Lower lobe of right lung (tissue), 2 donors: Measurements from ENCODE around the gene FXN. TPM values are rescaled to one million over a fixed set of nuclear protein-coding genes. Genes with fewer than 3 reads are reported as not detected.
"Not testable (repeated sequence)": the region's sequence is repeated elsewhere in the genome, so short reads cannot be mapped to it uniquely, and the experiment has no call there.

Experiments
- ATAC-seq, 2 donors: fragments of 200-7000 bp; cut with Tn5 transposase; one replicate each; pipeline ENCODE4 v1.9.1; 2020 to 2022; ENCODE audit warnings: mild to moderate bottlenecking in 2 of 2, moderate library complexity in 2 of 2
- DNase-seq: peaks from one replicate; pipeline ENCODE4 v3.0.0-alpha.2; 2020
- H3K27ac ChIP-seq: fragments of 200-600 bp; one replicate; pipeline ENCODE4 v1.8.0; 2022
- H3K27me3 ChIP-seq: fragments of 200-600 bp; one replicate; pipeline ENCODE4 v1.8.0; 2022; ENCODE audit warnings: low read depth
- H3K36me3 ChIP-seq: fragments of 200-600 bp; one replicate; pipeline ENCODE4 v1.8.0; 2022; ENCODE audit warnings: mild to moderate bottlenecking
- H3K4me1 ChIP-seq: fragments of 200-600 bp; one replicate; pipeline ENCODE4 v1.8.0; 2022
- H3K4me3 ChIP-seq: fragments of 200-600 bp; one replicate; pipeline ENCODE4 v1.8.0; 2022; ENCODE audit warnings: mild to moderate bottlenecking
- H3K9me3 ChIP-seq: fragments of 200-600 bp; one replicate; pipeline ENCODE4 v1.8.0; 2022
- CTCF ChIP-seq: fragments of 200-600 bp; IDR thresholded peaks from one replicate; pipeline ENCODE4 v1.8.0; 2022; ENCODE audit warnings: antibody characterized with exemption, mild to moderate bottlenecking
- intact Hi-C: fragments of 100-400 bp; cut with DNase I; formaldehyde crosslinking; loops from one replicate; pipeline ENCODE4 v1.11.0; 2022
- total RNA-seq: library from RNA; stranded (reverse); fragmentation: NEBNext Ultra II Directional; extraction: Animal tissue kit (Norgen Biotek cat#: 25700); gene quantifications from one replicate; pipeline ENCODE4 v1.2.1, GENCODE V29; 2021
- donor health status: DM: no; HTN: yes; CAD: no; lungs with severe emphysema.

Gene FXN
- total RNA-seq, 1 donor from 2014 or later, result 10.9 TPM

GRCh38 chr9:69046723-69047122, 11.2 kb downstream of the FXN start:
- no peak overlapping the region for H3K27ac ChIP-seq
- H3K9me3 ChIP-seq, result no peaks in the 10 kb centered on the region
- H3K27me3 ChIP-seq, result no peaks in the 10 kb centered on the region
- no peak for DNase-seq
- peaks cover 5% of the 10 kb centered on the region for H3K4me1 ChIP-seq
- TF ChIP-seq CTCF, result no peak
- H3K4me3 ChIP-seq, result no peak overlapping the region
- H3K36me3 ChIP-seq, result peaks cover 27% of the 10 kb centered on the region
- intact Hi-C loops, result no loop called here
- no peak for ATAC-seq

- DNase-seq (no peak), ATAC-seq (no peak)
- no peaks in the 10 kb centered on the region for H3K9me3 ChIP-seq
- intact Hi-C loops, result no loop called here
- no peak overlapping the region for H3K27ac ChIP-seq
- no peak for TF ChIP-seq CTCF
- H3K36me3 ChIP-seq, result peaks cover 27% of the 10 kb centered on the region
- H3K27me3 ChIP-seq, result no peaks in the 10 kb centered on the region
- no peak overlapping the region for H3K4me3 ChIP-seq
- H3K4me1 ChIP-seq, result peaks cover 5% of the 10 kb centered on the region
Observed at GRCh38 chr9:69047371-69047770, 11.8 kb downstream of the FXN start.

- Histone ChIP-seq H3K36me3 (peaks cover 27% of the 10 kb centered on the region), H3K4me1 (peaks cover 5% of the 10 kb centered on the region), H3K27ac (no peak overlapping the region), H3K9me3 (no peaks in the 10 kb centered on the region), H3K27me3 (no peaks in the 10 kb centered on the region), H3K4me3 (no peak overlapping the region)
- ATAC-seq, result peak in 1 of 2 donors; percentile 56
- DNase-seq, result no peak
- intact Hi-C loops, result no loop called here
- no peak for TF ChIP-seq CTCF
Observed at GRCh38 chr9:69049094-69049493, 13.5 kb downstream of the FXN start.

- Histone ChIP-seq H3K4me1 (peaks cover 11% of the 10 kb centered on the region), H3K36me3 (peaks cover 27% of the 10 kb centered on the region)
- ATAC-seq, H3K9me3 ChIP-seq, H3K4me3 ChIP-seq, H3K27ac ChIP-seq, H3K27me3 ChIP-seq, DNase-seq: not testable (repeated sequence)
- intact Hi-C loops, result loop anchor here (5.0 kb wide), 1 partner anchor 141 kb away; no protein-coding TSS in a partner anchor
Observed at GRCh38 chr9:69050936-69051335, 15.4 kb downstream of the FXN start.

- H3K4me1 ChIP-seq, result peaks cover 11% of the 10 kb centered on the region
- ATAC-seq, result peak; percentile 91 to 96
- H3K9me3 ChIP-seq, result no peaks in the 10 kb centered on the region
- DNase-seq, result peak; percentile 73
- H3K27ac ChIP-seq, result peak overlapping the region; percentile 3
- no peak overlapping the region for H3K4me3 ChIP-seq
- intact Hi-C loops, result loop anchor here (5.0 kb wide), 1 partner anchor 137 kb away; no protein-coding TSS in a partner anchor
- no peaks in the 10 kb centered on the region for H3K36me3 ChIP-seq
- no peak for TF ChIP-seq CTCF
- H3K27me3 ChIP-seq, result no peaks in the 10 kb centered on the region
Observed at GRCh38 chr9:69054989-69055388, 19.4 kb downstream of the FXN start.

GRCh38 chr9:69056191-69056815, 20.8 kb downstream of the FXN start:
- Histone ChIP-seq H3K9me3 (no peaks in the 10 kb centered on the region), H3K36me3 (no peaks in the 10 kb centered on the region), H3K27ac (no peak overlapping the region), H3K4me3 (no peak overlapping the region), H3K4me1 (peaks cover 11% of the 10 kb centered on the region), H3K27me3 (no peaks in the 10 kb centered on the region)
- no peak for TF ChIP-seq CTCF
- ATAC-seq (no peak), DNase-seq (no peak)
- intact Hi-C loops, result no loop called here
